Ishikawa (cell line): Measurements from ENCODE around the gene SPECC1.

Experiments used
- MAX ChIP-seq: IDR thresholded peaks from 2 replicates; pipeline ENCODE4 v1.6.1; 2012
- RAD21 ChIP-seq: IDR thresholded peaks from 2 replicates; pipeline ENCODE4 v1.6.1; 2012; ENCODE audit warnings: low read depth
- TAF1 ChIP-seq: IDR thresholded peaks from 2 replicates; pipeline ENCODE4 v1.6.1; 2012; ENCODE audit warnings: low read depth, mild to moderate bottlenecking

GRCh38 chr17:20184977-20185619, 175.9 kb downstream of the SPECC1 start:
- TF ChIP-seq TAF1 (no peak), MAX (no peak), RAD21 (no peak)
